ENCODE measurements around the gene TSPAN5. TPM values are rescaled to one million over a fixed set of nuclear protein-coding genes. Genes with fewer than 3 reads are reported as not detected.

TSPAN5 gene
- total RNA-seq, 4 donors from 2014 or later, result 14.5 to 33.4 (median 17.0) TPM

GRCh38 chr4:98614094-98614493 is 44.3 kb downstream of the TSPAN5 start:
- Histone ChIP-seq H3K27ac (no peak overlapping the region), H3K4me1 (peaks cover 22% of the 10 kb centered on the region)
- 73% methylated on average over 3 of the region's 3 CpGs for WGBS

GRCh38 chr4:98613453-98614075 is 44.8 kb downstream of the TSPAN5 start:
- H3K27me3 ChIP-seq, result no peaks in the 10 kb centered on the region
- TF ChIP-seq POLR2AphosphoS5 (IDR thresholded peaks at IDR 0.05) (no peak), POLR2A (IDR thresholded peaks at IDR 0.05) (no peak), CTCF (IDR thresholded peaks at IDR 0.05) (no peak), EP300 (IDR thresholded peaks at IDR 0.05) (no peak)
- H3K9me3 ChIP-seq, result no peaks in the 10 kb centered on the region
- no peak overlapping the region for H3K4me3 ChIP-seq
- 73% methylated on average over 4 of the region's 4 CpGs for WGBS
- no peak overlapping the region for H3K27ac ChIP-seq
- no peak for DNase-seq (ENCODE audit: low spot score in 2 of 2)
- peaks cover 22% of the 10 kb centered on the region for H3K4me1 ChIP-seq
- no peaks in the 10 kb centered on the region for H3K36me3 ChIP-seq

More at GRCh38 chr4:98614094-98614493, 44.3 kb downstream of the TSPAN5 start:
- Histone ChIP-seq H3K4me3 (no peak overlapping the region), H3K9me3 (no peaks in the 10 kb centered on the region), H3K36me3 (no peaks in the 10 kb centered on the region), H3K27me3 (no peaks in the 10 kb centered on the region)
- no peak for DNase-seq (ENCODE audit: low spot score in 2 of 2)
- TF ChIP-seq POLR2A (IDR thresholded peaks at IDR 0.05), result no peak

GRCh38 chr4:98612318-98613250 is 45.8 kb downstream of the TSPAN5 start:
- Histone ChIP-seq H3K9me3 (no peaks in the 10 kb centered on the region), H3K4me3 (no peak overlapping the region), H3K27ac (no peak overlapping the region), H3K27me3 (no peaks in the 10 kb centered on the region), H3K4me1 (peaks cover 22% of the 10 kb centered on the region), H3K36me3 (no peaks in the 10 kb centered on the region)
- WGBS, result 85% methylated on average over 11 of the region's 11 CpGs
- no peak for TF ChIP-seq EP300 (IDR thresholded peaks at IDR 0.05)
- TF ChIP-seq POLR2A (IDR thresholded peaks at IDR 0.05), result no peak
- TF ChIP-seq CTCF (IDR thresholded peaks at IDR 0.05), result no peak
- TF ChIP-seq POLR2AphosphoS5 (IDR thresholded peaks at IDR 0.05), result no peak
- DNase-seq (ENCODE audit: low spot score in 2 of 2), result no peak

- Histone ChIP-seq H3K27me3 (no peaks in the 10 kb centered on the region), H3K27ac (peak overlapping the region; percentile 49), H3K9me3 (no peaks in the 10 kb centered on the region), H3K4me3 (no peak overlapping the region), H3K4me1 (peaks cover 22% of the 10 kb centered on the region), H3K36me3 (no peaks in the 10 kb centered on the region)
- TF ChIP-seq POLR2AphosphoS5 (IDR thresholded peaks at IDR 0.05) (no peak), CTCF (IDR thresholded peaks at IDR 0.05) (no peak), POLR2A (IDR thresholded peaks at IDR 0.05) (no peak), EP300 (IDR thresholded peaks at IDR 0.05) (no peak)
- DNase-seq (ENCODE audit: low spot score in 2 of 2), result no peak
- 95% methylated on average over 6 of the region's 6 CpGs for WGBS
Measured at GRCh38 chr4:98611677-98612317, 46.6 kb downstream of the TSPAN5 start.

GRCh38 chr4:98610926-98611676 is 47.3 kb downstream of the TSPAN5 start:
- no peaks in the 10 kb centered on the region for H3K9me3 ChIP-seq
- no peaks in the 10 kb centered on the region for H3K36me3 ChIP-seq
- H3K4me3 ChIP-seq, result no peak overlapping the region
- DNase-seq (ENCODE audit: low spot score in 2 of 2), result no peak
- peak overlapping the region; percentile 49 for H3K27ac ChIP-seq
- TF ChIP-seq EP300 (IDR thresholded peaks at IDR 0.05), result no peak
- no peak for TF ChIP-seq POLR2A (IDR thresholded peaks at IDR 0.05)
- 74% methylated on average over 5 of the region's 6 CpGs for WGBS
- H3K4me1 ChIP-seq, result peaks cover 22% of the 10 kb centered on the region
- H3K27me3 ChIP-seq, result no peaks in the 10 kb centered on the region

Data from suprapubic skin (tissue), 4 donors.